IMR-90 (cell line): ENCODE results near the gene GLIPR1L2.

Experiments used
- CTCF ChIP-seq: conservative IDR thresholded peaks from 2 replicates; pipeline ENCODE4 v1.5.1; 2012; ENCODE audit warnings: mild to moderate bottlenecking, low read depth, low read length, improper control_type of control experiment
- ELK1 ChIP-seq: fragments of 150-350 bp; IDR thresholded peaks from 2 replicates; pipeline ENCODE4 v1.6.1; 2016; ENCODE audit warnings: low read depth, mild to moderate bottlenecking, low read length, moderate library complexity, borderline replicate concordance
- MAZ ChIP-seq: IDR thresholded peaks from 2 replicates; pipeline ENCODE4 v1.6.1; 2012; ENCODE audit warnings: low read depth, mild to moderate bottlenecking, low read length, improper control_type of control experiment, moderate library complexity, borderline replicate concordance
- MXI1 ChIP-seq: IDR thresholded peaks from 2 replicates; pipeline ENCODE4 v1.6.1; 2012; ENCODE audit warnings: low read depth, mild to moderate bottlenecking, low read length, moderate library complexity, borderline replicate concordance
- USF2 ChIP-seq: fragments of 150-350 bp; IDR thresholded peaks from 2 replicates; pipeline ENCODE4 v1.6.1; 2017; ENCODE audit warnings: mild to moderate bottlenecking, antibody characterized with exemption, low read length, low read depth

GRCh38 chr12:75389706-75390105, 1.2 kb upstream of the GLIPR1L2 start:
- TF ChIP-seq CTCF: no peak
- no peak for TF ChIP-seq MAZ
- no peak for TF ChIP-seq USF2
- TF ChIP-seq ELK1: no peak
- no peak for TF ChIP-seq MXI1
